ENCODE results near the gene SENP3.

The SENP3 gene

DNA sequence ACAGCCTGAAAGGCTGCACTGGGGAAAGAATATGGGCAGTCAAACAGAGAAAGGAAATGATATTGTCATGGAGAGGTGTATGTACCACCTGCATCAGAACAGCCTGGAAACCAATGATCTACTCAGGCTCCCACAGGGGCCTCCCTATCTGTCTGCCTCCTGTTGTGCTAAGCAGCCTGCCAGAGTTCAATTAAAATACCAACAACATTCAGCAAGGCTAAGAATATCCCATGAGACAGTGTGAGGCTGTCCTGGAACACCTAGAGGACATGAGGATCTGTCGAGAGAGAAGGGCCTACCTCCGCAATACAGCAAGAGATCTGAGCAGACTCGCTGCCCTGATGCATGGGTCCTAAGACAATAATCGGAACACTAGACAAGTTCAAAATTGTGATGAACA lies 44.6 kb downstream of the SENP3 start:
- DNase-seq (ENCODE audit: low read depth) = no peak
- TF ChIP-seq, protein P1, sequence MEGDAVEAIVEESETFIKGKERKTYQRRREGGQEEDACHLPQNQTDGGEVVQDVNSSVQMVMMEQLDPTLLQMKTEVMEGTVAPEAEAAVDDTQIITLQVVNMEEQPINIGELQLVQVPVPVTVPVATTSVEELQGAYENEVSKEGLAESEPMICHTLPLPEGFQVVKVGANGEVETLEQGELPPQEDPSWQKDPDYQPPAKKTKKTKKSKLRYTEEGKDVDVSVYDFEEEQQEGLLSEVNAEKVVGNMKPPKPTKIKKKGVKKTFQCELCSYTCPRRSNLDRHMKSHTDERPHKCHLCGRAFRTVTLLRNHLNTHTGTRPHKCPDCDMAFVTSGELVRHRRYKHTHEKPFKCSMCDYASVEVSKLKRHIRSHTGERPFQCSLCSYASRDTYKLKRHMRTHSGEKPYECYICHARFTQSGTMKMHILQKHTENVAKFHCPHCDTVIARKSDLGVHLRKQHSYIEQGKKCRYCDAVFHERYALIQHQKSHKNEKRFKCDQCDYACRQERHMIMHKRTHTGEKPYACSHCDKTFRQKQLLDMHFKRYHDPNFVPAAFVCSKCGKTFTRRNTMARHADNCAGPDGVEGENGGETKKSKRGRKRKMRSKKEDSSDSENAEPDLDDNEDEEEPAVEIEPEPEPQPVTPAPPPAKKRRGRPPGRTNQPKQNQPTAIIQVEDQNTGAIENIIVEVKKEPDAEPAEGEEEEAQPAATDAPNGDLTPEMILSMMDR (conservative IDR thresholded peaks at IDR 0.05; ENCODE audit: low read depth, low read length) = no peak
- H3K4me3 ChIP-seq (ENCODE audit: low read depth, low read length) = no peak overlapping the region

DNA sequence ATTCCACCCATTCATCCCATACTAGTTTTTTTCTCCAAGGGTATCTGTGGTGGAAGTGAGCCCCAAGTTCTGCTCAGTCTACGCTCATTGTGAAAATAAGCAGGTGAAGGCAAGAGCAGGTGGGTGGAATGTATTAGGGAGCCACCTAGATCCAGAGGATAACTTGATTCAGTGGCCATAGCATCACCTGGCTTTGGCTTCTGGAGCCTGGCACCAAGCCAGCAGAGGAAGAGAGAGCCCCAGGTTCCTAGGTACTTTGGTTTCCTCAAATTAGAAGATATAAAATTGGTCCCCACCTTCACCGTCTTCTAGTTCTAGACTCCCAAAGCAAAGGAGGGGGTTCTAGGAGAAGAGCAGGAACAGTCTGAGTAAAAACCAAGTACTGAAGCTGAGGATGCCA lies 48.9 kb downstream of the SENP3 start:
- no peak for DNase-seq (ENCODE audit: low read depth)
- TF ChIP-seq, protein P1 (conservative IDR thresholded peaks at IDR 0.05; ENCODE audit: low read depth, low read length) = no peak
- no peak overlapping the region for H3K4me3 ChIP-seq (ENCODE audit: low read depth, low read length)

DNA sequence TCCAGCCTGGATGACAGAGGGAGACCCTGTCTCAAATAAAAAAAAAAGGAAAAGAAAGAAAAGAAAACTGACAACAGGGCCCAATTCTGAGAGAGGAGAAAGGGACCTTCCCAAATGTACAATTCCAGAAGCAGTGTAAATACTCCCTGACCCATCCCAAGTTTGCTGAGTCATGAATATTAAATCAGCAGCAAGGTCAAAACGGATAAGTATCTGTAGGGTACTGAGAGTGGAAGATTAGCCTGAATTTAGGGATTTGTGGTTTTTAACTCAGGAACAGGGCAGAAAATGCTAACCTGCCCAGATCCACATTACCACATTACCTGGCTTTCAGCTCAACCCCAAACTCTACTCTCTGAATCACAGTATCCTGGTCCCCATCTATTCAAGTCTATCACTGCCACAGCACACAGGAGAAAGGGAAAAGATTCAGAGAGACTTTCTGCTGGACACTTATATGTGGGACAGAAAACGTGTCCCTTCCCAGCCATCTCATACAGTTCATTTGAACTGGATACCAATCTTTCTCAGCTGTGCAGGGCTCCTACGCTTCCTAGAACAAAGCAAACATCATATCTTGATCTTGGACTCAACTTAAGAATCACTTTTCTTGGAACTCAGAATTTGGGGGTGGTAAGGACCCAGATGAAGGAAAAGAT lies 50.0 kb downstream of the SENP3 start:
- TF ChIP-seq, protein P1 (conservative IDR thresholded peaks at IDR 0.05; ENCODE audit: low read depth, low read length) = no peak
- peak overlapping the region; percentile 32 for H3K4me3 ChIP-seq (ENCODE audit: low read depth, low read length)
- no peak for DNase-seq (ENCODE audit: low read depth)

DNA sequence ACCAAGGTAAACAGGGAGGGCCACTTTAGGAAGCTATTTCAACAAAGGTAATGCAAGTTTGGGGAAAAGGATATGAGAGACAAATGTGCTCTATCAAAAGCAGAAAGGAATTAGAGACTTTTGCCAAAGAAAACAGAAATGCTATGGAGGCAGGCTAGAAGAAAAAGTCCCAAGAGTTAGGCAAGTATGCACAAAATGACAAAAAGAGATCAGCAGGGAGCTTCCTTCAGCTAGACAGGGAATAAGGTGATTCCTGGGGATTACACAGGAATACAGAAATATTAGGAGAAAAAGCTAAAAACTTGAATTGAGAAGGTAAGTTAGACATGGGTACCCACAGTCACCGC lies 50.5 kb downstream of the SENP3 start:
- peak; percentile 56 for DNase-seq (ENCODE audit: low read depth)
- H3K4me3 ChIP-seq (ENCODE audit: low read depth, low read length) = peak overlapping the region; percentile 32
- TF ChIP-seq, protein P1 (conservative IDR thresholded peaks at IDR 0.05; ENCODE audit: low read depth, low read length) = no peak

DNA sequence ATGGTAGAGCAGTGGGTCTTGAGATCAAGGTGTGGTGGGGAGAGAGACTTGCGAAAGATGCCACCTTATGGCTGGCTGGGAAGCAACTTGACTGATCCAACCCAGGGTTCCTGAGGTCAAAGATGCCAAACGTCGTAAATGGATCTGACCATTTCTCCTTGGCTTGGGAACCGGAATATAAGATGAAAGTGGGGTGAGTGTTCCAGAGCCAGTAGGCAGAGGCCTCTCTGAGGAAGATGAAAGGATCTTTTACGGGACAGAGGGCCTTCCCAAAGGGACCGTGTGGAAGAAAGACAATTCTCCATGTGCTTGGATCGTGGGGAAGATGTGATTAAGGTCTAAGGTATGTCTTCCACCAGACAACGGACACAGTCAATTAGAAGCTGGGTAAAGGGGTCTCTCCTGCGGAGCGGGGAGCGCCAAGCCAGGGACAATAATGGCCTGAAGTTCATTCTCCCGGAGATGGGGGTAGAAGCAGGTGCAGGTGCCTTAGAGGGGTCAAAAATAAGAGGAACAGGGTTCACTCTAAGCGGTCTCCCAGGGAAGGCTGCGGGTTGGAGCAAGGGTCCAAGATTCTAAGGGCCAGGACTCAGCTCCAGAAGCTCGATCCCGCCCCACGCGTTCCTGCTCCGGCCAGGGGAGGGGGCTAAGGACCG lies 52.2 kb downstream of the SENP3 start:
- TF ChIP-seq, protein P1 (conservative IDR thresholded peaks at IDR 0.05; ENCODE audit: low read depth, low read length) = no peak
- peak overlapping the region; percentile 82 for H3K4me3 ChIP-seq (ENCODE audit: low read depth, low read length)
- peak; percentile 43 for DNase-seq (ENCODE audit: low read depth)

DNA sequence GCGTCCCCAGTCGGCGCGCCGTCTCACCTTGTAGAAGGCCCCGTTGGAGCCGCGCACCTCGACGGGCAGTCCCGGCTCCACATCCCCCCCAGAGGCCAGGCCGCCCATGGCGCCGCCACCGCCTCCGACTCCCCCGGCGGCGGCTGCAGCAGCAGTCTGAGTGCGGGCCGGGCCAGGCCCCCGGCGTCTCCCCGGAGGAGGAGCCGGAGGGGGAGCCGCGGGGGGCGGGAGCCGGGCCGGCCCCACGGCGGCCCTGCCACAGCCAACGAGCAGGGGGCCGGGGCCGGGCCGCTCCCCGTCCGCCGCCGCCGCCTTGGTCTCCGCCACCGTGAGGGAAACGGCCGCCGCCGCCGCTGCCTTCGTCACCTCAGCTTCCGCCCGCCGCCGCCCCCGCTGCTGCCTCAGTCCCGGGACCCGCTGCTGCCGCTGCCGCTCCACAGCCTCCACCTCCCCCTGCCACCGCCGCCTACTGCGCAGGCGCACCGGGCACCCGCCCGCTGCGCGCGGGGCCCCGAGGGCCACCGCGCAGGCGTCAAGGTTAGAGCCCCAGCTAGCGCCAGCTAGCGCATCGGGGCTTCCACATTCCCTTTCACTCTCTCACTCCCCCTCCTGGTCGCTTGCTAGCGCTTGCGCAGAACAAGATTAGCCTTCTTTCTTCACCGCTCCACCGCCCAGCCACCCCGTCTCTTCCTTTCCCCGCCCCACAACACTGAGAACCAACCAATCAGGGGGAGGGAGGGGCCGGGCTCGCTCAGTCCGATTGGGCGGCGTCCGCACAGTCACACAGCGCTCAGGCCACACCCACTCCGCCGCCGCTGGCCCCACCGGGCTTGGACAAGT lies 52.9 kb downstream of the SENP3 start, which contains the start of gene FXR2:
TSS of gene FXR2 (minus strand) at position 473 of the 840 bp plus-strand sequence. CDS start at position 108, 365 bp downstream.
- peak; percentile 100 for DNase-seq (ENCODE audit: low read depth)
- H3K4me3 ChIP-seq (ENCODE audit: low read depth, low read length) = peak within 1 kb of the TSS; percentile 82
- TF ChIP-seq, protein P1 (conservative IDR thresholded peaks at IDR 0.05; ENCODE audit: low read depth, low read length) = peak; percentile 70
